Right cardiac atrium (tissue), 5 donors: ENCODE results near the gene ABCG2. TPM values are rescaled to one million over a fixed set of nuclear protein-coding genes. Genes with fewer than 3 reads are reported as not detected.
"Not testable (repeated sequence)": the region's sequence is repeated elsewhere in the genome, so short reads cannot be mapped to it uniquely, and the experiment has no call there.

ENCODE experiments used
- ATAC-seq, 2 donors: fragments of 200-7000 bp; cut with Tn5 transposase; one replicate each; pipeline versions ENCODE4 v1.8.0 to v1.9.1; 2020; ENCODE audit warnings: moderate library complexity in 2 of 2, mild to moderate bottlenecking in 1 of 2
- DNase-seq, 3 donors: peaks; one replicate each; pipeline ENCODE4 v3.0.0-alpha.2; 2020
- H3K27ac ChIP-seq: one replicate; pipeline ENCODE4 v1.5.1; 2013; ENCODE audit warnings: mild to moderate bottlenecking, low read length, control low read depth, moderate library complexity
- H3K27me3 ChIP-seq: one replicate; pipeline ENCODE4 v1.6.1; 2013; ENCODE audit not compliant: control insufficient read depth, insufficient read depth
- H3K4me1 ChIP-seq: one replicate; pipeline ENCODE4 v1.6.1; 2013; ENCODE audit warnings: low read length; ENCODE audit not compliant: control insufficient read depth, insufficient read depth
- H3K4me3 ChIP-seq: one replicate; pipeline ENCODE4 v1.5.1; 2013; ENCODE audit warnings: low read length, control low read depth
- H3K9me3 ChIP-seq: one replicate; pipeline ENCODE4 v1.6.1; 2013; ENCODE audit warnings: low read length; ENCODE audit not compliant: control insufficient read depth
- WGBS: extraction: QIAGEN DNeasy Blood & Tissue Kit; methylation state at CpG from one replicate; pipeline ENCODE4 v1.1.7; 2013; 5-methylcytosine and 5-hydroxymethylcytosine counted together
- intact Hi-C, 4 donors: fragments of 100-400 bp; cut with DNase I; formaldehyde crosslinking; loops; one replicate each; pipeline versions ENCODE4 v1.11.0 to v1.14.0; 2022 to 2023
- polyA plus RNA-seq: library from polyadenylated mRNA; stranded (reverse); fragments of 200-250 nt; gene quantifications from one replicate; pipeline ENCODE4 v1.2.3, GENCODE V29; 2013
- total RNA-seq, 4 donors: library from RNA; stranded (reverse); fragmentation: NEBNext Ultra II Directional; extraction: Animal tissue kit (Norgen Biotek cat#: 25700); gene quantifications; one replicate each; pipeline ENCODE4 v1.2.1, GENCODE V29; 2021
- donor health status: healthy with polysubstance abuse.
- donor health status: DM: no; HTN: yes; CAD: no.
- donor health status: DM: no; HTN: no; CAD: no.
- donor health status: DM: no; HTN: yes; CAD: no; lungs with severe emphysema.
- donor health status: DM: yes; HTN: yes; CAD: no.

Gene ABCG2
- total and polyA plus RNA-seq, 5 donors = 0.97 to 4.0 (median 1.9) TPM

- Histone ChIP-seq H3K4me3 (no peak overlapping the region), H3K4me1 (peaks cover 2% of the 10 kb centered on the region), H3K27me3 (no peaks in the 10 kb centered on the region), H3K9me3 (no peaks in the 10 kb centered on the region), H3K27ac (no peak overlapping the region)
- intact Hi-C loops = no loop called here
- DNase-seq = no peak
- 94% methylated on average over 5 of the region's 5 CpGs for WGBS
- ATAC-seq = no peak
Observed at GRCh38 chr4:88112856-88113255, 45.6 kb downstream of the ABCG2 start.

- WGBS = 82% methylated on average over 2 of the region's 2 CpGs
- intact Hi-C loops = no loop called here
- Histone ChIP-seq H3K27me3 (no peaks in the 10 kb centered on the region), H3K4me3 (no peak overlapping the region), H3K9me3 (no peaks in the 10 kb centered on the region), H3K27ac (no peak overlapping the region), H3K4me1 (peaks cover 4% of the 10 kb centered on the region)
- ATAC-seq (no peak), DNase-seq (no peak)
Observed at GRCh38 chr4:88110826-88111225, 47.6 kb downstream of the ABCG2 start.

- no peak for ATAC-seq
- intact Hi-C loops = no loop called here
- DNase-seq = no peak
- Histone ChIP-seq H3K27me3 (no peaks in the 10 kb centered on the region), H3K9me3 (no peaks in the 10 kb centered on the region), H3K4me3 (no peak overlapping the region), H3K27ac (no peak overlapping the region), H3K4me1 (peaks cover 4% of the 10 kb centered on the region)
- 83% methylated on average over 5 of the region's 5 CpGs for WGBS
Observed at GRCh38 chr4:88109123-88109881, 49.1 kb downstream of the ABCG2 start.

- no peak overlapping the region for H3K27ac ChIP-seq
- intact Hi-C loops = no loop called here
- peaks cover 4% of the 10 kb centered on the region for H3K4me1 ChIP-seq
- no peak for ATAC-seq
- no peaks in the 10 kb centered on the region for H3K27me3 ChIP-seq
- 95% methylated on average over 5 of the region's 5 CpGs for WGBS
- H3K4me3 ChIP-seq = no peak overlapping the region
- DNase-seq = no peak
- H3K9me3 ChIP-seq = no peaks in the 10 kb centered on the region
Observed at GRCh38 chr4:88108747-88109122, 49.7 kb downstream of the ABCG2 start.

GRCh38 chr4:88108108-88108465 is 50.4 kb downstream of the ABCG2 start:
- H3K4me3 ChIP-seq, ATAC-seq, DNase-seq, H3K27ac ChIP-seq, intact Hi-C loops, H3K27me3 ChIP-seq, H3K9me3 ChIP-seq, H3K4me1 ChIP-seq: not testable (repeated sequence)
- WGBS = 92% methylated on average over 7 of the region's 7 CpGs

GRCh38 chr4:88107406-88108107 is 50.9 kb downstream of the ABCG2 start:
- Histone ChIP-seq H3K9me3 (no peaks in the 10 kb centered on the region), H3K4me3 (no peak overlapping the region), H3K4me1 (peaks cover 4% of the 10 kb centered on the region), H3K27ac (peak overlapping the region; percentile 8), H3K27me3 (no peaks in the 10 kb centered on the region)
- DNase-seq (no peak), ATAC-seq (peak; percentile 63 to 75)
- WGBS = 46% methylated on average over 2 of the region's 2 CpGs
- intact Hi-C loops = no loop called here

GRCh38 chr4:88106205-88106604 is 52.2 kb downstream of the ABCG2 start:
- ATAC-seq = no peak
- no peaks in the 10 kb centered on the region for H3K9me3 ChIP-seq
- DNase-seq = no peak
- H3K4me1 ChIP-seq = peaks cover 4% of the 10 kb centered on the region
- no peak overlapping the region for H3K4me3 ChIP-seq
- 93% methylated on average over 3 of the region's 3 CpGs for WGBS
- H3K27ac ChIP-seq = no peak overlapping the region
- no peaks in the 10 kb centered on the region for H3K27me3 ChIP-seq
- intact Hi-C loops = no loop called here

- Histone ChIP-seq H3K4me1 (peaks cover 4% of the 10 kb centered on the region), H3K27ac (no peak overlapping the region), H3K9me3 (no peaks in the 10 kb centered on the region), H3K27me3 (no peaks in the 10 kb centered on the region), H3K4me3 (no peak overlapping the region)
- no peak for ATAC-seq
- WGBS = 72% methylated on average over 4 of the region's 4 CpGs
- intact Hi-C loops = no loop called here
- no peak for DNase-seq
Observed at GRCh38 chr4:88104902-88105610, 53.4 kb downstream of the ABCG2 start.

GRCh38 chr4:88102026-88102425 is 56.4 kb downstream of the ABCG2 start:
- H3K4me1 ChIP-seq = no peaks in the 10 kb centered on the region
- H3K9me3 ChIP-seq = no peaks in the 10 kb centered on the region
- WGBS = 84% methylated on average over 7 of the region's 7 CpGs
- no peak overlapping the region for H3K27ac ChIP-seq
- intact Hi-C loops = no loop called here
- ATAC-seq (no peak), DNase-seq (no peak)
- H3K27me3 ChIP-seq = no peaks in the 10 kb centered on the region
- H3K4me3 ChIP-seq = no peak overlapping the region

- Histone ChIP-seq H3K4me3 (no peak overlapping the region), H3K27me3 (no peaks in the 10 kb centered on the region), H3K27ac (no peak overlapping the region), H3K9me3 (no peaks in the 10 kb centered on the region), H3K4me1 (no peaks in the 10 kb centered on the region)
- peak; percentile 39 to 57 for ATAC-seq
- intact Hi-C loops = no loop called here
- WGBS = 77% methylated on average over 6 of the region's 6 CpGs
- DNase-seq = no peak
Observed at GRCh38 chr4:88101165-88101564, 57.3 kb downstream of the ABCG2 start.
